ENCODE measurements around the gene STON1.
"Not testable (repeated sequence)": the region's sequence is repeated elsewhere in the genome, so short reads cannot be mapped to it uniquely, and the experiment has no call there.

DNA sequence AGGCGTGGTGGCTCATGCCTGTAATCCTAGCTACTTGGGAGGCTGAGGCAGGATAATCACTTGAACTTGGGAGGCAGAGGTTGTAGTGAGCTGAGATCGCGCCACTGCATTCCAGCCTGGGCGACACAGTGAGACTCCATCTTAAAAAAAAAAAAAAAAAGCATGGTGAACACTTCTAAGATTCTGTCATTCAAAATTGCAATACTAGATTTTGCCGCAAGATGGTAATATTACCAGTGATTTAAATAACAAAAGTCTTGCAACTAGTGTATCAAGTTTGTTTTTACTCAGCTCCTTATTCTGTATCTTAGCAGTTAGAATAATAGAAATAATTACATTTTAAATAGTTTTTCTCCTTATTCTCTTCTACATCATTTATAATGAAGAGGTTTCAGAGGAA, 92.7 kb downstream of the STON1 start:
- TF ChIP-seq ZBTB8A, ZNF629, ZNF660, ZNF10, SP3, ZNF785 (tag by site-specific recombination; IDR thresholded peaks at IDR 0.05): not testable (repeated sequence)
- TF ChIP-seq, protein P1, sequence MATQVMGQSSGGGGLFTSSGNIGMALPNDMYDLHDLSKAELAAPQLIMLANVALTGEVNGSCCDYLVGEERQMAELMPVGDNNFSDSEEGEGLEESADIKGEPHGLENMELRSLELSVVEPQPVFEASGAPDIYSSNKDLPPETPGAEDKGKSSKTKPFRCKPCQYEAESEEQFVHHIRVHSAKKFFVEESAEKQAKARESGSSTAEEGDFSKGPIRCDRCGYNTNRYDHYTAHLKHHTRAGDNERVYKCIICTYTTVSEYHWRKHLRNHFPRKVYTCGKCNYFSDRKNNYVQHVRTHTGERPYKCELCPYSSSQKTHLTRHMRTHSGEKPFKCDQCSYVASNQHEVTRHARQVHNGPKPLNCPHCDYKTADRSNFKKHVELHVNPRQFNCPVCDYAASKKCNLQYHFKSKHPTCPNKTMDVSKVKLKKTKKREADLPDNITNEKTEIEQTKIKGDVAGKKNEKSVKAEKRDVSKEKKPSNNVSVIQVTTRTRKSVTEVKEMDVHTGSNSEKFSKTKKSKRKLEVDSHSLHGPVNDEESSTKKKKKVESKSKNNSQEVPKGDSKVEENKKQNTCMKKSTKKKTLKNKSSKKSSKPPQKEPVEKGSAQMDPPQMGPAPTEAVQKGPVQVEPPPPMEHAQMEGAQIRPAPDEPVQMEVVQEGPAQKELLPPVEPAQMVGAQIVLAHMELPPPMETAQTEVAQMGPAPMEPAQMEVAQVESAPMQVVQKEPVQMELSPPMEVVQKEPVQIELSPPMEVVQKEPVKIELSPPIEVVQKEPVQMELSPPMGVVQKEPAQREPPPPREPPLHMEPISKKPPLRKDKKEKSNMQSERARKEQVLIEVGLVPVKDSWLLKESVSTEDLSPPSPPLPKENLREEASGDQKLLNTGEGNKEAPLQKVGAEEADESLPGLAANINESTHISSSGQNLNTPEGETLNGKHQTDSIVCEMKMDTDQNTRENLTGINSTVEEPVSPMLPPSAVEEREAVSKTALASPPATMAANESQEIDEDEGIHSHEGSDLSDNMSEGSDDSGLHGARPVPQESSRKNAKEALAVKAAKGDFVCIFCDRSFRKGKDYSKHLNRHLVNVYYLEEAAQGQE (tag by site-specific recombination; IDR thresholded peaks at IDR 0.05): not testable (repeated sequence)
- TF ChIP-seq, protein P2, sequence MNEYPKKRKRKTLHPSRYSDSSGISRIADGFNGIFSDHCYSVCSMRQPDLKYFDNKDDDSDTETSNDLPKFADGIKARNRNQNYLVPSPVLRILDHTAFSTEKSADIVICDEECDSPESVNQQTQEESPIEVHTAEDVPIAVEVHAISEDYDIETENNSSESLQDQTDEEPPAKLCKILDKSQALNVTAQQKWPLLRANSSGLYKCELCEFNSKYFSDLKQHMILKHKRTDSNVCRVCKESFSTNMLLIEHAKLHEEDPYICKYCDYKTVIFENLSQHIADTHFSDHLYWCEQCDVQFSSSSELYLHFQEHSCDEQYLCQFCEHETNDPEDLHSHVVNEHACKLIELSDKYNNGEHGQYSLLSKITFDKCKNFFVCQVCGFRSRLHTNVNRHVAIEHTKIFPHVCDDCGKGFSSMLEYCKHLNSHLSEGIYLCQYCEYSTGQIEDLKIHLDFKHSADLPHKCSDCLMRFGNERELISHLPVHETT (tag by site-specific recombination; IDR thresholded peaks at IDR 0.05): not testable (repeated sequence)

Data from HEK293 (cell line).